ENCODE measurements around the gene TUBA8.

DNA sequence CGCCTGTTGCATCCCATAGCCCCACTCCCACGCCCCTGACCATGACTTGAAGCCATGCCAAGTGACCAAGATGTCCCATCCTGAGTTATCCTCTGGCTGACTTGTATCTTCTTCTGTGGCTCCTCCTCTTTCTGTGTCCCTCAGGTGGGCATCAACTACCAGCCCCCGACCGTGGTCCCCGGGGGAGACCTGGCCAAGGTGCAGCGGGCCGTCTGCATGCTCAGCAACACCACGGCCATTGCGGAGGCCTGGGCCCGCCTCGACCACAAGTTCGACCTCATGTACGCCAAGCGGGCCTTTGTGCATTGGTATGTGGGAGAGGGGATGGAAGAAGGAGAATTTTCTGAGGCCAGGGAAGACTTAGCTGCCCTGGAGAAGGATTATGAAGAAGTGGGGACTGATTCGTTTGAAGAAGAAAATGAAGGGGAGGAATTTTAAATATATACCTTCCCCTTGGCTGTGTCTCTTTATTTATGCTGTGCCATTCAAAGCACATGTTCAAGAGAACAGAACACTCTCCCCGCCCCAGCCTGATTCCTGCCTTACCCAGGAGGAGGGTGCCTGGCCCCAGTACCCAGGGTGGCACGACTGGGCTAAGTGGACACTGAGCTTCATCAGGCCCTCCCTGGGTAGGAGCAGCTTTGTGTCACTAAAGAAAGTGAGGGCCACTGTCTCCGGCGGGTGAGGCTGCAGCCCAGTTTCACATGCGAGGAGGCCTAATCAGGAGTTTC, 20.3 kb downstream of the TUBA8 start:
- no peak for TF ChIP-seq POLR2A (IDR thresholded peaks at IDR 0.05)
- TF ChIP-seq, protein P1, sequence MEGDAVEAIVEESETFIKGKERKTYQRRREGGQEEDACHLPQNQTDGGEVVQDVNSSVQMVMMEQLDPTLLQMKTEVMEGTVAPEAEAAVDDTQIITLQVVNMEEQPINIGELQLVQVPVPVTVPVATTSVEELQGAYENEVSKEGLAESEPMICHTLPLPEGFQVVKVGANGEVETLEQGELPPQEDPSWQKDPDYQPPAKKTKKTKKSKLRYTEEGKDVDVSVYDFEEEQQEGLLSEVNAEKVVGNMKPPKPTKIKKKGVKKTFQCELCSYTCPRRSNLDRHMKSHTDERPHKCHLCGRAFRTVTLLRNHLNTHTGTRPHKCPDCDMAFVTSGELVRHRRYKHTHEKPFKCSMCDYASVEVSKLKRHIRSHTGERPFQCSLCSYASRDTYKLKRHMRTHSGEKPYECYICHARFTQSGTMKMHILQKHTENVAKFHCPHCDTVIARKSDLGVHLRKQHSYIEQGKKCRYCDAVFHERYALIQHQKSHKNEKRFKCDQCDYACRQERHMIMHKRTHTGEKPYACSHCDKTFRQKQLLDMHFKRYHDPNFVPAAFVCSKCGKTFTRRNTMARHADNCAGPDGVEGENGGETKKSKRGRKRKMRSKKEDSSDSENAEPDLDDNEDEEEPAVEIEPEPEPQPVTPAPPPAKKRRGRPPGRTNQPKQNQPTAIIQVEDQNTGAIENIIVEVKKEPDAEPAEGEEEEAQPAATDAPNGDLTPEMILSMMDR (IDR thresholded peaks at IDR 0.05): no peak
